ENCODE measurements around the gene RLF. TPM values are rescaled to one million over a fixed set of nuclear protein-coding genes. Genes with fewer than 3 reads are reported as not detected.
"Not testable (repeated sequence)": the region's sequence is repeated elsewhere in the genome, so short reads cannot be mapped to it uniquely, and the experiment has no call there.

The RLF gene
- total RNA-seq, 1 donor from 2014 or later = 12.1 TPM

DNA sequence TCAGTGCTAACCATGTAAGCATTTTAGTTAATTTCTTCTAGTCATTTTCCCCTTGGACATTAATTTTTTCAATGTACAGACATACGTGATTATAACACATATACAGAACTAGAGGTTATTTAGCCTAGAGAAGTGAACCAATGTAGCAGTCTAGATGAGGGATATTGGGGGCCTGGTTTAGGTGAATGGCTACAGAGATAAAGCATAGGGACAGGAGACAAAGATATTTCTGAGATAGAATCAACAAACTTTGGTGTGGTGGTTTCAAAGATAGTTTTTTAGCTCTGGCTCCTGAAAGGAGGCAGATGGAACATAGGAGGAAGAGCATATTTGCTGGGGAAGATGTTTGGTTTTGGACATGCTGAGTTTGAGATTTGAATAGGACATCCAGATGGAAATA lies 23.0 kb downstream of the RLF start:
- DNase-seq (ENCODE audit: low read depth) = no peak
- TF ChIP-seq, protein P1, sequence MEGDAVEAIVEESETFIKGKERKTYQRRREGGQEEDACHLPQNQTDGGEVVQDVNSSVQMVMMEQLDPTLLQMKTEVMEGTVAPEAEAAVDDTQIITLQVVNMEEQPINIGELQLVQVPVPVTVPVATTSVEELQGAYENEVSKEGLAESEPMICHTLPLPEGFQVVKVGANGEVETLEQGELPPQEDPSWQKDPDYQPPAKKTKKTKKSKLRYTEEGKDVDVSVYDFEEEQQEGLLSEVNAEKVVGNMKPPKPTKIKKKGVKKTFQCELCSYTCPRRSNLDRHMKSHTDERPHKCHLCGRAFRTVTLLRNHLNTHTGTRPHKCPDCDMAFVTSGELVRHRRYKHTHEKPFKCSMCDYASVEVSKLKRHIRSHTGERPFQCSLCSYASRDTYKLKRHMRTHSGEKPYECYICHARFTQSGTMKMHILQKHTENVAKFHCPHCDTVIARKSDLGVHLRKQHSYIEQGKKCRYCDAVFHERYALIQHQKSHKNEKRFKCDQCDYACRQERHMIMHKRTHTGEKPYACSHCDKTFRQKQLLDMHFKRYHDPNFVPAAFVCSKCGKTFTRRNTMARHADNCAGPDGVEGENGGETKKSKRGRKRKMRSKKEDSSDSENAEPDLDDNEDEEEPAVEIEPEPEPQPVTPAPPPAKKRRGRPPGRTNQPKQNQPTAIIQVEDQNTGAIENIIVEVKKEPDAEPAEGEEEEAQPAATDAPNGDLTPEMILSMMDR (conservative IDR thresholded peaks at IDR 0.05; ENCODE audit: low read depth, low read length) = no peak
- no peak overlapping the region for H3K4me3 ChIP-seq (ENCODE audit: low read depth, low read length)

DNA sequence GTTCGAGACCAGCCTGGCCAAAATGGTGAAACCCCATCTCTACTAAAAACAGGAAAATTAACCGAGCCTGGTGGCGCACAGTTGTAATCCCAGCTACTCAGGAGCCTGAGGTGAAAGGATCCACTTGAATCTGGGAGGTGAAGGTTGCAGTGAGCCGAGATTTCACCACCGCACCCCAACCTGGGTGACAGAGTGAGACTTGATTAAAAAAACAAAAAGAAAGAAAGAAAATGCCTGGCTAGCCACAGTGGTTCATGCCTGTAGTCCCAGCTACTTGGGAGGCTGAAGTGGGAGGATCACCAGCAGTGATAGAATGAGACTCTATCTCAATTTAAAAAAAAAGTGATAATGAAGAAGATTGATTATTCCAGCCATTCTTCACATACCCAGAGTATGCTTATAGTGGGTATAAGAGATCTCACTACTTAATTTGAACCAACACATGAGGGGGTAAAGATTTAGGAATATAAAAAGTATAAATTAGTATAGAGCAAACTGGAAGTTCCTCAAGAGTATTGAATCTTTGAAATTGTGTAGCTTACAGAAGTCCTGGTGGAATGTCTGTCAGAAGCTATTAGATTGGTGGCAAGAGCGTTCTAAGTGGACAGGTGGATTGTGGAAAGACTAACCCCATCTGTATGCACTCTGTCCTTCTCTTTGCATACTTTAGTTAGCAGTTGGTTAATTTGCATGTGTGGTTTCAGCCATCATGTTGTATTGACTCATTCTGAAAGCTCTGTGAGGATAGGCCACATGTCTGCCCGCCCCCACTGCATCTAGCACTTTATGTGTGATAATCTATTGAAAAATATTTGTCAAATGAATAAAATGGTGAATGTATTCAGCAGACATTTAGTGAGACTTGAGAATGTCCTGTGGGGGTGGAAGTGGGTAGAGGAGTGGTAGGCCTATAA lies 25.0 kb downstream of the RLF start:
- TF ChIP-seq, protein P1 (conservative IDR thresholded peaks at IDR 0.05; ENCODE audit: low read depth, low read length) = no peak
- no peak for DNase-seq (ENCODE audit: low read depth)

DNA sequence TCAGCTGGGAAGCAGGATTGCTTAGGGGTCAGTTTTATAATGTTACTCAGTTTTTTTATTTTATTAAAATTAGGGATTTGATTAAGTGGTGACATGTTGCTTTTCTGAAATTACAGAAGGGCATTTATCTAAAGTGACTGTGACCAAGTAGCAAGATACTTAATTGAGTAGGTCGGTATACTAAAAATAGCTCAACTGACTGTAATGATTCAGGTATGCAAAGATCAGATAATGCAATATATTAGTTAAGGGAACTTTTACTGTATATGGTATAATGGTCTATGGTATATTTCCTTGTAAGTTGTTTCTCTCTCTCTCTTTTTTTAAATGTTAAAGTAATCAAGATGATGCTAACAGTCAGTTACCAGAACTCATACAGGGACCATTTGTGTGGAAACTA lies 26.2 kb downstream of the RLF start:
- H3K4me3 ChIP-seq (ENCODE audit: low read depth, low read length) = no peak overlapping the region
- TF ChIP-seq, protein P1 (conservative IDR thresholded peaks at IDR 0.05; ENCODE audit: low read depth, low read length) = no peak
- no peak for DNase-seq (ENCODE audit: low read depth)

More for the DNA sequence above, 25.0 kb downstream of the RLF start:
- no peak overlapping the region for H3K4me3 ChIP-seq (ENCODE audit: low read depth, low read length)

DNA sequence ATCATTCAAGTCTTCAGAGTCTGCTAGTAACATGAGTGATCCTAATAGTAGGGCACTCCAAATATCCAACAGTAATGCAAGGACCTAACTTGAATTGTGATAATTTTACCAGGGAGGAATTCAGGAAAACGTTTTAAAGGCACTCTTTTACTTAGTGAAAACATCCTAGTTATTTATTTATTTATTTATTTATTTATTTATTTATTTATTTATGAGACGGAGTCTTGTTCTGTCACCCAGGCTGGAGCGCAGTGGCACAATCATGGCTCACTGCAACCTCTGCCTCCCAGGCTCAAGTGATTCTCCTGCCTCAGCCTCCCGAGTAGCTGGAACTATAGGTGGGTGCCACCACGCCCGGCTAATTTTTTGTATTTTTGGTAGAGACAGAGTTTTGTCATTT lies 33.5 kb downstream of the RLF start:
- not testable (repeated sequence) for H3K4me3 ChIP-seq (ENCODE audit: low read depth, low read length); DNase-seq (ENCODE audit: low read depth)

DNA sequence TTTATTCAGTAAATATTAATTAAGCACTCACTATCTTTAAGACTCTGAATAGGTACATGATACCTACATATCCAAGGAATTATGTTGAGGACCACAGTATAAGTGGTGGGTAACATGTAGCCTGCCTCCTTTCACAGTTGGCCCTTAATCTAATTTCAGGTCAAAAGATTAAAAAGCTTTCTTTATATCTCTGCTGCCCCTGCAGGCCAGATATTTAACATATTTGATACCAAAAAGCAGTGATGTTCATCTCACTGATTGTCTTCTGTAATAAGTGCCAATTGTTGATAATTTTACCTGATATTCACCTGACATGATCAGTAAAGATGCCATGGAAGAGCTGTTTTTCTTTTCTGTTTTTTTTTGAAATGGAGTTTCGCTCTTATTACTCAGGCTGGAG lies 36.5 kb downstream of the RLF start:
- H3K4me3 ChIP-seq (ENCODE audit: low read depth, low read length) = no peak overlapping the region
- DNase-seq (ENCODE audit: low read depth) = no peak
- TF ChIP-seq, protein P1 (conservative IDR thresholded peaks at IDR 0.05; ENCODE audit: low read depth, low read length) = peak; percentile 21

DNA sequence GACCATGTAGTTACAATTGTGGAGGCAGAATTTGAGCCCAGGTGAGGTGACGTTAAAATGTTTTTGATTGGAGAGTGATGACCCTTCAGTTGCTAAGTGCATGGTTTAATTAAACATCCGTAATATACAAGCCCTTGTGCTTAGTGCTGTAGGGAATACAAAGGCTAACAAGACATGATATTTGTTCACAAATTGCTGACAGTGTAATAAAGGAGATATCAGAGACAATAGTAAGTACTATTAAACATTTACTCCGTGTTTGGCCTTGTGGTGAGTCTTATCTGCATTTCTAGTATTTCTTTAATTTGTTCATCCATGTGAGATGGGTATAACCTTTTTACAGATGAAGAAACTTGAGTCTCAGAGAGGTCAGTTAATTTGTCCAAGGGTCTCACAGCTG lies 37.9 kb downstream of the RLF start:
- TF ChIP-seq, protein P1 (conservative IDR thresholded peaks at IDR 0.05; ENCODE audit: low read depth, low read length) = no peak
- no peak overlapping the region for H3K4me3 ChIP-seq (ENCODE audit: low read depth, low read length)

DNA sequence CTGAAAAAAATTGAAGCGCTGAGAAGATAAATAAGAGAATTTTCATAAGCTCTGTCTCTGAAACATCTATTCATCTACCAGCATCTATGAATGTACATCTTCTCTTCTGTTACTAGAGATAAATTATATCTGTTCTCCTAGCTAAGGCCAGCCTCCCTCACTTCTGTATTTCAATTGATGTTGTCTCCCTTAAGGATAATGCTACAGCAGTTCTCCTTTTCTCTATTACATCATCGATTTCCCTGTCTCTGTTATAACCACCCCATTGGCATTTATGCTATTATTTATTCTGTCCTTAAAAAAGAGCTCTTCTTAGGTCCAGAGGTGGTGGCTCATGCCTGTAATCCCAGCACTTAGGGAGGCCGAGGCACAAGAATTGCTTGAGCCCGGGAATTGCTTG lies 43.7 kb downstream of the RLF start:
- TF ChIP-seq, protein P1 (conservative IDR thresholded peaks at IDR 0.05; ENCODE audit: low read depth, low read length) = no peak
- no peak for DNase-seq (ENCODE audit: low read depth)
- H3K4me3 ChIP-seq (ENCODE audit: low read depth, low read length) = no peak overlapping the region

More for the DNA sequence above, 37.9 kb downstream of the RLF start:
- DNase-seq (ENCODE audit: low read depth) = no peak

Data from epithelial cell of proximal tubule (primary cell).